HG02973 (cell line): ENCODE results near the gene HECW1.

Experiments used
- ATAC-seq: cut with Tn5 transposase; IDR thresholded peaks from one replicate; pipeline ENCODE4 v1.9.1; 2021; ENCODE audit warnings: moderate library complexity; ENCODE audit not compliant: unreplicated experiment

Gene HECW1

DNA sequence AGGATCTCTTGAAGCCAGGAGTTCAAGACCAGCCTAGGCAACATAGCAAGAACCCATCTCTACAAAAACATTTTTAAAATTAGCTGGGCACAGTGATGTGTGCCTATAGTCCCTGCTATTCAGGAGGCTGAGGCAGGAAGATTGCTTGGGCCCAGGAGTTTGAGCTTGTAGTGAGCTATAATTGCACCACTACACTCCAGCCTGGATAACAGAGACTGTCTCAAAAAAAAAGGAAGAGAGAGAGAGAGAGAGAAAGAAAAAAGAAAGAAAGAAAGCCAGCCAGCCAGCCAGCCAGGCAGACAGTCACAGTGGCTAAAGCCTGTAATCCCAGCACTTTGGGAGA, 375.3 kb downstream of the HECW1 start:
- ATAC-seq, result no peak

DNA sequence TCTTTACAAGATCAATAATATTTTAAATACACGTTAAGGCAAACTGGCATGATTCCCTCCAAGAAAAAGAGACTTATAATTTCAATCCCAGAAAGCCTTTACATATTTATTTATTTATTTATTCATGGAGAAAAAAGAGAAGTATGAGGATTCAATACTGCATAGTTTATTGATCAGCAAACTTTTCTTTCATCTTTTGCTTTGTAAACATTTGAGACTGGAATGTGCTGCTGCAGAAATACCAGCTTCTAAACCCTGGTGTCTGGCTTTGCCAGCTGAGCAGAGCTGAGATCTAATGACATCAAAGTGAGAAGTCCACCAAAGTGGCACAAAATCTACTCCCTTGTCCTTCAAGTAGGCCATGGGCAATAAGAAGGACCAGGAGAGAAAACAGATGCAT, 376.8 kb downstream of the HECW1 start:
- no peak for ATAC-seq

DNA sequence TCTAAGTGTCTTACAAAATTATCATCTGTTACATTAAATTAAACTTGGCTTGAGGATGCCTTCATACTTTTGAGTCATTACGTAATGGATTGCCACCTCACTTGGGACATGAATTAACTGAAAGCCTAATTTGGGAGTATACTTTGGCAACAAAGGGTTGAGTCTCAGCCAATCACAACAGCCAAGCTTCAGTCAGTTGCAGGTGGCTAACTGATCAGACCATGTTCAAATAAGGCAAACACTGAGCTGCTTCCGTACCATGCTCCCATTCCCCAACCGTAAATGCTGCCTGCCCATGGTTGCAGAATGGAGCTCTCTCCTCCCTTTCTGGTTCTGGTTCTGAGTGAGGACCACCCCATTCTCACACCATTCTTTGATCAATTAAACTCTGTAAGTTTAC, 377.6 kb downstream of the HECW1 start:
- ATAC-seq, result no peak

DNA sequence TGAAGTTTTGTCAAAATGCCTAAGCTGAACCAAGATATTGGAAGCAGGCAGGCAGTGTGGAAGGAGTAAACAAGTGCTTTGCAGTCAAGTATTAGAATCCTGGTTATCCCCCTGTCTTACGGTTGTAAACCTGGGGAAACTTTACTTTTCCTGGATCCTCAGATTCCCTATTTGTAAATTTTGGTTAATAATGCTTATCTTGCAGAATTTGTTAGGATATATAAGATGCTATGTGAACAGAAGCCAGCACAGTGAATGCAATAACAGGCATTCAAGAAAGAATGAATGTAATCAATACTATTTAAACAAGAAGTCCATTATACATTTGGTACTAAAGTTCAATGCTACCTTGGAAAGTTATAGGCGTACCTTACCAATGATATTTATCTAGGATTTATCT, 378.7 kb downstream of the HECW1 start:
- ATAC-seq, result no peak

DNA sequence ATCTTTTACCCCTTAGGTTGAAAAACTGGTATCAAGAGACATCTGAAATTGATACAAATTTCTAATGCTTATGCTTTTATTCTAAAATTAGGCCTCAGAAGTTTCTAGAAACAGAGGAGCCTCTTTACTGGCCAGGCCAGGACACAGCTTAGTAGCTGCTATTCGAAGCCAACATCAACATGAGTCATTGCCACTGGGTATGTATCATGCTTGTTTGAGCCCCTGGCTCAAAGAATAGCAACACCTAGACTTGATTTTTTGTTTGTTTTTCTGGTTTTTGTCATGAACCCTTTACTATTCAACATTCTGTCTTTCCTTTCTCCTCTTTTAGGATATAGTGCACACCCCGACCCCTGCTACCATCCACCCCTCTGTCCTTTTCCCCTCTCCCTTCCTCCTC, 379.5 kb downstream of the HECW1 start:
- no peak for ATAC-seq

DNA sequence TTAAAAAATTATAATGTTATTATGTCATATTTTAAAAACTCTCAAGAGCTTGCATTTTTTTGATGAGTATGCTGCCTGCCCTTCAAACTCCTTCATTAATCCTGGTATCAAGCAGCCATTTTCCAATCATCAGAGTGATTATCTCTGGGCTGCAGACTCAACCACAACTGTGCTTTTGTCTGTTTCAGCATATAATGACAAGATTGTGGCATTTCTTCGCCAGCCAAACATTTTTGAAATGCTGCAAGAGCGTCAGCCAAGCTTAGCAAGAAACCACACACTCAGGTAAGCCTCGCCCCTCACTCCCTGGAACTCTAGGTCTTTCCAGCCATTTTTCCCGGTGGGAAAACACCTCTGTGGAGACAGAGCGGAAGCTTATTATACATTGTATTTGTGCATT, 380.4 kb downstream of the HECW1 start:
- ATAC-seq, result no peak

DNA sequence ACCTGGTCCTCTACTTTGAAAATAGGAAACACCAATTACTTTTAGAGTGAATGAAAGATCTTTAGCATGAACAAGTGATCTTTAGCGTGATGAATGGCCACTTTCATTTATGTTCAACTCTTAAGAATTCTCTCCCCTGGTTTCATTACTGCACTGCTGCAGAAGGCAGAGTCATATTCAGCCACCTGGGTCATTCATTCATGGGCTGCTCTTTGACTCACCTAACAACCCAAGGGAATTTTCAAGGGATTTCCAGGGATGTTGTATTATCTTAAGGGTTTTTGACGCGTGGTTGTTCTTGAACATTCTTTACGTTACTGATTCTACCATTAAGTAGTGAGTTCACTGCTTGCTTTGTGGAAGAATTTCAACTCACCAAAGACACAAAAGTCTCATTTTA, 383.1 kb downstream of the HECW1 start:
- ATAC-seq, result no peak

DNA sequence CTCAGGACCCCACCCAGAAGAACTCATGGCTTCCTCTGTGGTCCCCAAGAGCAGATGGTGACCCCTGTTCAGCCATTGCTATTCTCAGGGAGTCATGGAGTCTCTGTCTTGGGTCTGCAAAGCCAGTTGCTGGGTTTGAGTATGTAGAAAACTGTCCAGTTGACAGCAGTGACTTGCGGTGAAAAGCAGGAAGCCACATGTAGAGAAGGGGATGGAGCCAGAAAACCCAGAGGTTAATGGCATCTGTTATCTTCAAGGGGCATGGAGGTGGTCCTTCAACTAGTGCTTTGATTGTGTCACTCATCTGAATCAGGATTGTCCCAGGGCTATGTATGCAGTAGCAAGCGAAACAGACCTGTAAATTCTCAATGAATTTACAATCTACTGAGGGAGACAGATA, 384.1 kb downstream of the HECW1 start:
- ATAC-seq, result no peak

DNA sequence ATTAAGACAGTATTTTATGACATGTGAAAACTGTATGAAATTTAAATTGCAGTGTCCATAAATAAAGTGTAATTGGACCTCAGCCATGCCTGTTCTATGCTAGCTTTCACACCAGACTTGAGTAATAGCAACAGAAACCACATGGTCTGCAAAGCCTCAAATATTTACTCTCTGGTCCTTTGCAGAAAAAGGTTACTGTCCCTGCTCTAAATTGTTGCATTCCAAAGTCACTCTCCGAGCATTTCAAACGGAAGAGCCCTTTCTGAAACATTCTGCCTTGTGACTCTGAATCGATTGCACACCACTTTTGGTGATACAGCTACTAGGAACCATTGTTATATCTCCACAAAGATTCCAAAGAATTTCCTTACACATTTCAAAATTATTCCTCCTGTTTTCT, 389.4 kb downstream of the HECW1 start:
- no peak for ATAC-seq

DNA sequence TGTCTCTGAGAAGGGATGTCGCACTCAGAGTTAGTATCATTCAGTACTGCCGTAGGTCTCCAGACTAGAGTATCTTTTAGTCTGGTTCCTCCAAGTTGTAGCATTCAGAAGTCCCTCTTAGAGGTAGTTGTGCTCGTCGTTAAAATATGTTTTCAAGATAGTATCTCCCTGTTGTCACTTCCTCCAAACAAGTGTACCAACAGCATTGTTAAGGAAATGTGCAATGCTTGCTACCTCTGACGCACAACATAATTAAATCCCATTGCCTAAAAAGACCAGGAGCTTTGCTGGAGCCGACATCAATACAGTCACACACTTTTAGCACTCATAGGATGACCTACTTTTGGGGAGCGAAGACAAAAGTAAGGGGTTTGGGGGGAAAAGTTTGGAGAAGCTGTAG, 390.5 kb downstream of the HECW1 start:
- no peak for ATAC-seq

DNA sequence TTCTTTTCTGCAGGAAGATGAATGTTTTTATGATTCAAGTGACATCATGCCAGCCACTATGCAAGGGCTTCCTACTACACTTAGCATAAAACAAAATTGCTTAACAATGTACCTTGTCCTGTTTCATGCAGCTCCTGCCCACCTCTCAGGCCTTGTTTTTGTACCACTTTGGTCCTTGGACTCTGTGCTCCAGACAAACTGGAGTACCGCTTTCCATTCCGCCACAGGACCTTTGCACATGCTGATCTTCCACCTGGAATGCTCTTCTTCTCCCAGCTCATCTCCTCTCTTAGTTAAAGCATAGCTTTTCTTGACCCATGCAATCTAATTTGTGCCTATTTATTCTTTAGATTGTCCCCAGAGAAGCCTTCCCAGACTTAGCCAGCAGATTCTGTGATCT, 393.0 kb downstream of the HECW1 start:
- ATAC-seq, result no peak

DNA sequence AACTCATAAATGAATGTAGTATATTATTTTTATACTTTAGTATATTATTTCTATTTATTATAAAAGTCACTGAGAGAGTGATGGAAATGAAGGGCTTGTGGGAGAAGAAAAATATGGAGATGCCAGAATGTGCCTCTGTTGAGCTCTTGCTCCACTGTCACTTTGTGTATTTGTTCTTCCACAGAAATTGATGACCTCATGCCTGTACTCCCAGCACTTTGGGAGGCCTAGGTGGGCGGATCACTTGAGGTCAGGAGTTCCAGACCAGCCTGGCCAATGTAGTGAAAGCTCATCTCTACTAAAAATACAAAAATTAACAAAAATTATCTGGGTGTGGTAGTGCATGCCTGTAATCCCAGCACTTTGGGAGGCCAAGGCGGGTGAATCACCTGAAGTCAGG, 394.0 kb downstream of the HECW1 start:
- no peak for ATAC-seq

DNA sequence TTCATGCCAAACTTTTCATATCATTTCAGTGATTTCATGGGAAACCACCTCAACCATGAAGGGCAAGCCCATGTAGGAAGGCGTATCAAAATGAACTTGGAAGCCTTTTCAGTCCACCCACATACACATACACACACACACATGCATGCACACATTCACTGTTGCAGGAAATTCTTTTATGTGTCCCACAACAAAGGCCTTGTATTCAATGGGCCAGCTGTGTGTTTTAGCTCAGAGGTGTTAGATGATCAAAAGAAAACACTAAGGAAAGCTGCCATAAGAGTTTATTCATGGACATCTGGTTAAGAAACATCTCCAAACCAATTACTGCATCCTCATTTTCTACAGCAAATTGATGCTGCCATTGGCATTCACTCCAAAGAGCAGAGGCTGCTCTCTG, 396.0 kb downstream of the HECW1 start:
- no peak for ATAC-seq

DNA sequence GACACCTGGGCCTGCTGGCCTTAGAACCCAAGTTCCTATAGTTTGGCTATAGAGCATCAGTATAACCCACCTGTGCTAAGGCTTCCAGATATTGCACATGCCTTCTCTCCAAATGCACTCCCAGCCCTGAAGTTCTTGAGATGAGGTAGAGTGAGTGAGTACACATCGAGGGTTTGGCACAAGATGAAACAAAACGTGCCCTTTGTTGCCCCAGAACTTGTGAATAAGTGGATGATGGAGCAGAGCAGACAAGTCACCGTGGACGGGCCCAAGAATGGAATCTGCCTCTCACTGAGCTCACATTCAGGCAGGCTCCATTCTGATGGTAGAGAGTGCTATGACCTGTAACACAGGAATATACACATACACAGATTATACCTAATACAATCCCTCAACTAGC, 397.5 kb downstream of the HECW1 start:
- ATAC-seq, result no peak

DNA sequence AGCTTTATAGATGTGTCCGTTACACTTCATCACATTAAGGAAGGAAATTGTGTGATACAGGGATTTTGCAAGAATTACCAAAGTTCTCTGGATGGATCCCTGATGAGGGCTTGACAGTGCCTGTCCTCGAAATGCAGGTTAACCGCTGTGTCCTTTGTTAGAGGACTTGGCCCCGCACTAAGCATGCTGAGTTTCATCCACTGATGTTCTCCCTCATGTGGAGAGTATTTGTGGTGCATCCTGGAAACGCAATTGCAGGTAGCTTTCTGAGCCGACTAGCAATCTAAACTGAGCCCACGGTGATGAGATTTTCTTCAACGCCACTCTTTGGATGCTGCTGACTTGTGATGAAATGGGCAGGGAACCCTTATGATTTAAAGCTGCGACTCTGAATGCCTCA, 398.6 kb downstream of the HECW1 start:
- no peak for ATAC-seq

DNA sequence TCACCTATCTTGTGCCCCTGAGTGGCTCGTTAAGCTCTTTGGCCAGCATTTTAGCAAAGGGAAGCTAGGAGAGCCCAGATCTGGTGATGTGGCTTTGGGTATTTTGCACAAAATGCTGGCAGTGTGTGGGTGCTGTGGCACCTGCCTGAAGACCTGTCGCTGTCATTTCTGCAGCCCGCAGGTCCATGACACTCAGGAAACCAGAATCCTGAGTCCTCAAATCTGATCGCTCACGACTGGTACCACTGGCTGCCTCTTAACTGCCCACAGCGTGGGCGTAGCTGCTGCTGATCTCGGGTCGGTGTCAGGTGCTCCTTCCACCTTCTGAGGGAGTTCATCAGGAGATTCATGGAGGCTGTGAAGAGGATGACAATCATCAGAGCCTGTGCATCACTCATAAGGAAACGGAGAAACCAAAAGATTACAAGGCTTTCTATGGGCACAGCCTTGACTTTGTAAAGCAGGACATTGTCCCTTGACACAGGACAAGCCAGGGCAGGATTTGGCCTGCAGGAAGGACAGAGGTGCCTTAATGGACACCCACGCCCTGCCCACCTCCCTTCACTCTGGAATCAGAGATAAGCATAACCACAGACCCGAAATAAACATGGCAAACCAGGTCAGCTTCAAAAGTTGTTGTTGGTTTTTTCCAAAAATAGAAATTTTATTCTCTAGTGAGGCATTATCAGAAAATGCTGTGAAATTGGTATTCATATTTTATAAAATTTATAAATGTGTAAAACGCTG, 399.5 kb downstream of the HECW1 start:
- no peak for ATAC-seq

DNA sequence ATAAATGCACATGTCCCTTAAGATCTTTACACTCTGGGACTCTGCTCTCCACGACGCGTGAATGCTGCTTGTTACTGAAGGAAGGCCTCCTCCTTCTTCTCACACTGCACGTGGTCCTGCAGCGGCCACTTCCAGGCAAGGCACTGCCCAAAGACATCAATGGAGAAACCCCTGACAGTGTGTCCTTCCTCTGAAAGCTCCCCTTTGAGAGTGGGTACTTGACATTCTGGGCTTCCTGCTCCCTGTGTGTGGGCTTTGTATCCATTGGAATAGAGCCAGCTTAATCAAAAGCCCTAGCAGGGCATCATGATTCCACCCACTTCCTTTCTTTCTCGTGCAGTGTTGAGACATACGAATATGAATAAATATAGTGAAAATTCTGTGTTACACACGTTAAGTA, 400.8 kb downstream of the HECW1 start:
- ATAC-seq, result no peak

DNA sequence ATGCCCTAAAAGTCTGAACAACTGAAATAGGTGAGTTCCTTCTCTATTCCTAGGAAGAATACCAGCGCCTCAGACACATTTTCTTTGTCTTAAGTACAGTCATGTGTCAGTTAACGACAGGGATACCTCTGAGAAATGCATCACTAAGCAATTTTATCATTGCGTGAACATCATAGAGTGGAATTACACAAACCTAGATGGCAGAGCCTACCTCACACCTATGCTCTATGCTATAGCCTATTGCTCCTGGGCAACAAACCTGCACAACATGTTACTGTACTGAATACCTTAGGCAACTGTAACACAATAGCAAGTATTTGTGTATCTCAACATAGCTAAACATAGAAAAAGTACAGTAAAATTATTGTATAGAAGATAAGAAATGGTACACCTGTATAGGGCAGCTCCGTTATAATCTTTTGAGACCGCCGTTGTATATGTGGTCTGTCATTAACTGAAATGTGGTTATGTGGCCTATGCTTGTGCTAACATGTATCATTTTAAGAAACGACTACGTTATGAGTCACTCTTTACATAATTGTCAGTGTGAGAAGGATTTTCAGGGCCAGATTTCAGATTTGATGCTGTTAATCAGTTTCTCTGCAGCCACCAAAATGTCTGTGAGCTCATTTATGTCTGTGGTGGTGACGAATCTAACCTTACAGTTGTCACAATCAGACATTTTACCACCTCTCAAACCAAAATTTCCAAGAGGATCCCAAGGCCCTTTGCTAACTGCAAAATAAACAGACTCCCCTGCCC, 404.3 kb downstream of the HECW1 start:
- no peak for ATAC-seq

DNA sequence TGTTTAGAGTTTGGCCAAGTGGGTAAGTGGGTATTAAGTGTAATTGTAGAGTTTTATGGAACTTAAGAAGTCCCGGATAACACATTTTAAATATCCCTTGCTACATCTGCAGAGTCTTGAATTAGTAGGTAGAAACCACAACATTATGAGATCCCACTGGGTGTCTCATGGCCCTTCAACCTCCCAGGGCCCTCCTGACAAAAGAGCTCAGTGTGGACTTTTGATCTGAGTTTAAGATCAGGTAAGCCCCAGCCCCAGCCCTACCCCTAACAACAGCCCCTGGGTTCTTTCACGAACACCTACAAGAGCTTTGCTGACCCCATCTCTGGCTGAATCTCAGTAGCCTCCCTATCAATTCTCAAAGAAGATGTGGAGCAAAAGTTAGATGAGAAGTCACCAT, 405.0 kb downstream of the HECW1 start:
- no peak for ATAC-seq

DNA sequence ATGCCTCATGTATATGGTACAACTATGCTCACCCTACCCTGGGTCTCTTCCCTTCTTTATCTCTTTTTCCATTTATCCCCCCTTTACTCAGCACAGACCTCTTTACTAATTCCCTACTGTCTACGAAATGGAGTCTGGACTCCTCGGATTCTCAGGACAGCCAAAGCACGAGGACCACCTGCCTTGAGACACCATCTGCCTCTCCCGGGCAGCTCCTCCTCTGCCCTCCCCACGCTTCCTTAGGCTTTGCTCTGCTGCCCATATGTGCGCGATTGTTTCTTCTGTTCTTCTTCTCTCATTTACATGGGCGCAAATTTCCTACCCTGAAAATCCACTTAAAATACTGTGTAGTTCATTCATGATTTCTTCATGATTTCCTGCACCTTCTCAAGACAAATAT, 407.8 kb downstream of the HECW1 start:
- no peak for ATAC-seq

DNA sequence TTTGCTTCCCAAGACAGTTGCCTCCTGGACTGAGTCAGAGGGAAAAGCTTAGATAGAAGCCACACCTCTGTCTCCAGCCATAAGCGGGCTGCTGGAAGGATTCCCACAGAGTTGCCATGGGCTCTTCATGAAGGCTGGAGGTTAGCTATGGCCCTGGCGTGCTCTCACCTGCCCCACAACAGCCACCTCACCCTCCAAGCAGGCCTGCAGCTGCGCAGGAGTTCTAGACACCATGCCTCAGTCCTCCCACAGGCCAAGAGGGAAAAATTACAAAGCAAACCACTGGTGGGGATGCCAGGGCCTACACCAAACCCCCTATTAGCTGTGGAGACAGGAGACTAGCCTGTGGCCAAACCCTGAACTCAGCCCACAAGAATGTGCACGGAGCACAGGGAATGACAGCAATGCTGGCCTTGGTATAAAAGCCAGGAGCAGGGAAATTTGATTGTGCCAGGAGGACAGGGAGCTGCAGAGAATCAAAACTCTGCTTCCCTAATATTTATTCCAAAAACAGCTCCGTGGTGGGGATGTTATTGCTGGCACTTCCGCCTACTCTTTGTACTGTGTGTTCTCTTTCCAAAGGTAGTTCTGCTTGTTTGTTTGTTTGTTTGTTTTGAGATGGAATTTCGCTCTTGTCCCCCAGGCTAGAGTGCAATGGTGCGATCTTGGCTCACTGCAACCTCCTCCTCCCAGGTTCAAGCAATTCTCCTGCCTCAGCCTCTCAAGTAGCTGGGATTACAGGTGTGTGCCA, 410.1 kb downstream of the HECW1 start:
- ATAC-seq, result no peak
